ENCODE results near the gene REP15.
"Not testable (repeated sequence)": the region's sequence is repeated elsewhere in the genome, so short reads cannot be mapped to it uniquely, and the experiment has no call there.

Gene REP15

DNA sequence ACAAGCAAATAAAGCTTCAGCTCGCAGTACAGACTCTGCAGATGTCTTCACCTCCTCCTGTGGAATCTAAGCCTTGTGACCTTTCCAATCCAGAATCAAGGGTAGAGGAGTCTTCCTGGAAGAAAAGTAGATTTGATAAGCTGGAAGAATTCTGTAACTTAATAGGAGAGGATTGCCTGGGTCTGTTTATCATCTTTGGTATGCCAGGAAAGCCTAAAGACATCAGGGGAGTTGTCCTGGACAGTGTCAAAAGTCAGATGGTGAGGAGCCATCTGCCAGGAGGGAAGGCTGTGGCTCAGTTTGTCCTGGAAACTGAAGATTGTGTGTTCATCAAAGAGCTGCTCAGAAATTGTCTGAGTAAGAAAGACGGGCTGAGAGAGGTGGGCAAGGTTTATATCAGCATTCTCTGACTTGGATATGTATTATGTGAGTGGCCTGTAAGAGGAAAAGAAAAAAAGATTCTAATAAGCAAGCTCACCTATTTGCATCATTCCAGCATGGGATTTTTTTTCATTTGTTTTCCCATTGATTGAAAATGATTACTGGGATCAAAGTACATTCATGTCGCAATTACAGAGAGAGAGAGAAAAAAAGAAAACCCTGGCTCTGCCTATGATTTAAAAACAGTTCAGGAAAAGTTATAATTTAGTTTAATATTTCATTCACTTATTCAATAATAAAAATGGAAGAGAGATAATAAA lies 767 bp downstream of the REP15 start:
- DNase-seq (ENCODE audit: extremely low read depth in 1 of 2, low read depth in 1 of 2): no peak

DNA sequence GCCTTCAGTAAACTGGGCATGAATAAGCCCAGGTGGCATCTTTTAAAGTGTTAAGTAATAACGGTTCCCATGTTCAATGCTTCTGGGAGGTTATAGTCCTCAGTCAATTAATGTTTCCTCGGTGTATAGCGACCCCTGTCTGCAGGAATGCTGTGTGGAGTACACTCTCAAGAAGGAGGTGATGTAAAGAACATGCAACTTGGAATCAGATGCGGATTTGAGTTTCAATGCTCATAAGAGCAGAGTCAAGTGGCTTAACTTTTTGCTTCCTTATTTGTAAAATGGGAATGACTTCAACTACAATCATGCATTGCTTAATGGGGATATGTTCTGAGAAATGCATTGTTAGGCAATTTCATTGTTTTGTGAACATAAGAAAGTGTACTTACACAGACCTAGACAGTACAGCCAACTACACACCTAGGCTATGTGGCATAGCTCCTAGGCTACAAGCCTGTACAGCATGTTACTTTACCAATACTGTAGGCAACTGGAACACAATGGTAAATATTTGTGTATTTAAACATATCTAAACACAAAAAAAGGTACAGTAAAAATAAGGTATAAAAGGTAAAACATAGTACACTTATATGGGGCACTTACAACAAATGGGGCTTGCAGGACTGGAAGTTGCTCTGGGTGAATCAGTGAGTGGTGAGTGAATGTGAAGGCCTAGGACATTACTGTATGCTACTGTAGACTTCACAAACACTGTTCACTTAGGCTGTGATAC lies 7.6 kb downstream of the REP15 start:
- DNase-seq (ENCODE audit: extremely low read depth in 1 of 2, low read depth in 1 of 2): peak; percentile 37 to 45

DNA sequence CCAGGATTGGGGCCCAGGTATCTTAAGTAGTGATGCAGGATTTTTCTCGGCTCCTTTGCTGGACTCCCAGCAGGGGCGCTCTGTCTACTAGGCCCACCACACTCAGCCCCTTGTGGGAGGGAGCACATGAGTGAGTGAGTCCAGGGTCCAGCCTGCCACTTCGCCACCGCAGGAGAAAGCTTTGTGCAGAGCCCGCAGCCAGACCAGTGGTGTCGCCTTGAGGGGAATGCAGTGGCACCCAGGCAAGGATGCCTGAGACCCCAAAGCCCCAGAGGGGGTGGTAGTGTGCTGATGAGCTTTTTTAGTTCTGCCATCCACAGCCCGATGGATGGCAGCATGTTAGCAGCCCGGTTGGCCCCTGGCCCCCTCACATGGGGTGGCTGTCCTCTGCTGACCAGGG lies 9.0 kb downstream of the REP15 start:
- no peak for DNase-seq (ENCODE audit: extremely low read depth in 1 of 2, low read depth in 1 of 2)

DNA sequence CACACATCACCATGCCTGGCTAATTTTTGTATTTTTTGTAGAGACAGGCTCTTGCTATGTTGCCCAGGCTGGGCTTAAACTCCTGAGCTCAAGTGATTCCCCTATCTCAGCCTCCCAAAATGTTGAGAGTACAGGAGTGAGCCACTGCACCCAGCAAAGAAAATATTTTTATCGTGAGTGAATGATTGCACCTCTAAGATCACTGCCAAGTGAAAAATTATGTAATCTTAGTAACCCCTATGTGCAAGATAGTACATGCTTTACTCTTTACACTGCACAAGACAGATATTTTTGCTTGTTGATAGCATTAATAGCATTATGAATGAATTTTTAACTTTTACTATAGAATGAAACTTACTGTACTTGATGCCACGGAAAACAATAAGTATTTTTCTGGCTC lies 11.0 kb downstream of the REP15 start:
- no peak for DNase-seq (ENCODE audit: extremely low read depth in 1 of 2, low read depth in 1 of 2)

DNA sequence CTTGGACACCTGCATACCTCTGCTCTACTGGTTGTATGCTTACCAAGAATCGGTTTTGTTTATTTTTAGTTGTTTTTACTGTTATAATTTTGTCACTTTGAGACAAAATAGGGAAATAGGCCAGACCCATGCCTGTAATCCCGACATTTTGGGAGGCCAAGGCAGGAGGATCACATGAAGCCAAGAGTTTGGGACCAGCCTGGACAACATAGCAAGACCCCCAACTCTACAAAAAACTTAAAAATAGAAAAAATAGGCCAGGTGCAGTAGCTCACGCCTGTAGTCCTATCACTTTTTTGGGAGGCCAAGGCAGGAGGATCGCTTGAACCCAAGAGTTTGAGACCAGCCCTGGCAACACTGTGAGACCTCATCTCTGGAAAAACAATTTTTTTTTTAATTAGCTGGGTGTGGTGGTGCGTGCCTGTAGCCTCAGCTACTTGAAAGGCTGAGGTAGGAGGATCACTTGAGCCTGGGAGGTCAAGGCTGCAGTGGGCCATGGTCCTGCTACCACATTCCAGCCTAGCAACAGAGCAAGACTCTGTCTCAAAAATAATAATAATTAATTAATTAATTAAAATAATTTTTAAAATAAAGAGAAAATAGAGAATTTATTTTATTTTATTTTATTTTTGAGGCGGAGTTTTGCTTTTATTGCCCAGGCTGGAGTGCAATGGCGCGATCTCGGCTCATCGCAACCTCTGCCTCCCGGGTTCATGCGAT lies 13.1 kb downstream of the REP15 start:
- DNase-seq (ENCODE audit: extremely low read depth in 1 of 2, low read depth in 1 of 2): no peak

DNA sequence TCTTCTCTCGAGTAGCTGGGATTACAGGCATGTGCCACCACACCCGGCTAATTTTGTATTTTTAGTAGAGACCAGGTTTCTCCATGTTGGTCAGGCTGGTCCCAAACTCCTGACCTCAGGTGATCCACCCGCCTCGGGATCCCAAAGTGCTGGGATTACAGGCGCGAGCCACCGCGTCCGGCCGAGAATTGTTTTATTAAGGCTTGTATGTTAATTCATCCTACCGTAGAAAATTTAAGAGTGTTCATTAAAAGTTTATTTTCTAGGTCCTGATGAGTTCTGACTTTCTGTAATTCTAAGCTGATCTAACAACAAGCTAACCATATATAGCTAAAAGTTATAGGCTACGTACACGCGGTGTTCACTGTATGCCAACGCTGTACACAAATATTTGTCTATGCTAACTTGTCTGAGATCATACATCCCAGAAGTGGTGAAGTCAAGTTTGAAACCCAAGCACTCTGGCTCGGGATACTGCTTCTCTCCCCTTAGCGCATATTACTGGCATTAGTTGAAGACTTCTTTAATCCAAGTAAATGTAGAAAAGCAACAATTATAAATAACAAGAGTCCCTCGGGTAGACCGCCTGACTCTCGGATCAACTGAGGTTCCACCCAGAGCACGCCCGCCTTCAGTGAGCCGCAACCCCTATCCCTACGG lies 13.8 kb downstream of the REP15 start:
- DNase-seq (ENCODE audit: extremely low read depth in 1 of 2, low read depth in 1 of 2): no peak

DNA sequence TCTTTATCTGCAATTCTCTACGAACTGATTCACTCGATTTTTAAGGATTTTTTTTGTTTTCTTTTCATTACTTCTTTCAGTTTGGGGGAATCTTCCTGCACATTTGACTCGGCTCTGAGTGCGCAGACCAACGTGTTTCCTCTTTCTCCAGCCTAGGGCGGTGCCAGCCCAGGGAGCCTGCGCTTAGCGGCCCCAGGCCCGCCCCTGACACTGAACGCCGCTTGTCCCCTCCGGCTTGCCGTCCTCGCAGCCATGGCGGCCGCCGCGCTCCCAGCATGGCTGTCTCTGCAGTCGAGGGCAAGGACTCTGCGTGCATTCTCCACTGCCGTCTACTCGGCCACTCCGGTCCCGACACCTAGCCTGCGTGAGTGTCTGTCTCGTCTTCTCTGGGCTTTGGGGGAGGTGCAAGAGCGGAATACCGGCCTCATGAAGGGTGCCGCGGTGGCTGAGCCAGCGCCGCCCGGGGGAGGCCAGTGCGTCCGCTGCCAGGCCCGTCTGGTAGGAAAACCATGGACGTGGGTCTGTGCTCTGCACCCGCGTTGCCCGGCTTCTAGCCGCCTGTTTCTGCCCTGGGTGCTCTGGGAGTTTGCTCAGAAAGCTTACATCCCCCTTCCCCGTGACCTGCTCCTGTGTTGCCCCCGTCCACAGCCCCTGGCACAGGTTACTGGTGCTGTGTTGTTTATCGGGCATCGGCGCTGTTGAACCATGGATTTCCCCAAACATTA lies 14.5 kb downstream of the REP15 start, which contains the start of gene MRPS35:
Gene MRPS35 (plus strand): TSS at position 241 of the 725 bp plus-strand sequence. CDS start 12 bp downstream, at position 253.
- DNase-seq (ENCODE audit: extremely low read depth in 1 of 2, low read depth in 1 of 2): peak; percentile 74 to 85

DNA sequence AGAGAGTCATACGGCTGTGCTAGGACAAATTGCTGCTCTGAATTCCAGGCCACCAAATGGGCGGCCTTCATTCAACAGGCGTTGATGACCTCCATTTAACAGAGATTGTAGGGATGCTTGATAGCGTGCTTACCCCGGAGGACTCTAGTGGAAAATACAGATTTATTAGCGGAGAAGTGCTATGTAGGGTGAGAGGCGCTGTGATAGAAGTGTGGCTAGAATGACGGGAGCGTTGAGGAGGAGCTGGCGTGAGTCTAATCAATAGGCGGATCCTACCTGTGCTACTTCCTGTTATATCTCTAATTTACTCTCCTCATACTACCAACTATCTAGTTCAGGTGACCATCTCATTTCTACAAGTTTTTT lies 15.1 kb downstream of the REP15 start:
- DNase-seq (ENCODE audit: extremely low read depth in 1 of 2, low read depth in 1 of 2): no peak

DNA sequence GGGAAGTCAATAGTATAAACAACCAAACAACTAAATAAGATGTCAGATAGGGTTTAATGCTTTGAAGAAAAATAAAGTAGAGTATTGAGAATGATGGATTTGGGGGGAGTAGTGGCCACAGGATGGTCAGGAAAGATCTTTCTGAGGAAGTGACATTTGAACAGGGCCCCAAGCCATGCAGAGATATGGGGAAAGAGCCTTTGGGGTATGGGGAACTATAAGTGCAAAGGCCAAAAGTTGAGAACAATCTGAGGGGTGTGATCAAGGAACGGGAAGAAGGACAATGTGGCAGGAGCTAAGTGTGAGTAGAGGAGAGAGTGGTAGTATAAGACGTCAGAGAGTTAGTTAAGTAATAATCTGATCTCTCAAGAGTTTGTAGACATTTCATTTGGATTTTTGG lies 15.7 kb downstream of the REP15 start:
- DNase-seq (ENCODE audit: extremely low read depth in 1 of 2, low read depth in 1 of 2): no peak

DNA sequence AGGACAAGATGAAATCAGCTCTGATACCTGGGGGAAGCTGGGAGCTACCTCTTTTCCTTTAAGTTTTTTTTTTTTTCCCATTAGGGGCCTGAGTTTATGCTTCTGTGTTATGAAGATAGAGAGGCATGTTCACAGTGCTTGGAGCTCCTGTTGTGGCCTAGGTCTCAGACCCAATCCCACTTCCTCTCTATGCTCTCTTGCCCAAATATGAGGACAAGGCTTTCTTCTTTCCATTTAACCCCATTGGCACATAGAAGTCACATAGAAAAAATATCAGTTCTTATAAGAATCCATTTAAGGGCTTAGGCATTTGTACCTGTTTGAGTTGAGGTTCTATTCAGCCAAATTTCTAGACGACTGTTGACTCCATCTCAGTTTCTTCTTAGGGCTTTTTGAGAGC lies 27.0 kb downstream of the REP15 start:
- no peak for DNase-seq (ENCODE audit: extremely low read depth in 1 of 2, low read depth in 1 of 2)

DNA sequence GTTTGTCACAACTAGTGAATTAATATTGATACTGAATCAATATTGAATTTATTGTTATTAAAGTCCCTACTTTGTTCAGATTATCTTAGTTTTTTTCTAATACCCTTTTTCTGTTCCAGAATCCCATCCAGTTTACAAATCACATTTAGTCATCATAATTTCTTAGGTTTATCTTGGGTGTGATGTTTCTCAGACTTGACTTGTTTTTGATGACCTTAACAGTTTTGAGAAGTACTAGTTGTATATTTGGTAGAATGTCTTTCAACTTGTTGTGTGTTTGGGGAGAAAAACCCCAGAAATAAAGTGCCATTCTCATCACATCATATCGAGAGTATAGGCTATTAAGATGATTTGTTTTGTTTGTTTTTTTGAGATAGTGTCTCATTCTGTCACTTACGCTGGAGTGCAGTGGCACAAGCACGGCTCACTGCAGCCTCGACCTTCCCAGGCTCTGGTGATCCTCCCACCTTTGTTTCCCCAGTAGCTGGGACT lies 33.9 kb downstream of the REP15 start:
- DNase-seq (ENCODE audit: extremely low read depth in 1 of 2, low read depth in 1 of 2): no peak

DNA sequence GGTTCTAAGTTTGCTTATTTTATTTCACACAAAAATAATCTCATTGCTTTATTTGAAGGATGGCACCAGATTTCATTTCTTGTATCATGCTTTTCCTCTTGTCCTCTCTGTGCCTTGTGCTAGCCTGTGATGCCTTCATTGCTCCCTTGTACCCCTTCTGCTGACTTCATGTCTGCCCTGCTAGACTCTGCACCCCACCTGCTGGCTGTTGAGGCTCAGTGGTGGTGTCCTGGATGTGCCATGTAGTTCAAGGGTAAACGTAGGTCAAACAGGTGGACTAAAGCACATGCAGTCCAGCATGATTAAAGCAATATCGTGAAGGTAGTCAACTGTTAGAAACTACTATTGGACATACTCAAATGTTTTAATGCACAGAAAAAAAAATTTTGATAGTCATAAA lies 36.0 kb downstream of the REP15 start:
- DNase-seq (ENCODE audit: extremely low read depth in 1 of 2, low read depth in 1 of 2): no peak

DNA sequence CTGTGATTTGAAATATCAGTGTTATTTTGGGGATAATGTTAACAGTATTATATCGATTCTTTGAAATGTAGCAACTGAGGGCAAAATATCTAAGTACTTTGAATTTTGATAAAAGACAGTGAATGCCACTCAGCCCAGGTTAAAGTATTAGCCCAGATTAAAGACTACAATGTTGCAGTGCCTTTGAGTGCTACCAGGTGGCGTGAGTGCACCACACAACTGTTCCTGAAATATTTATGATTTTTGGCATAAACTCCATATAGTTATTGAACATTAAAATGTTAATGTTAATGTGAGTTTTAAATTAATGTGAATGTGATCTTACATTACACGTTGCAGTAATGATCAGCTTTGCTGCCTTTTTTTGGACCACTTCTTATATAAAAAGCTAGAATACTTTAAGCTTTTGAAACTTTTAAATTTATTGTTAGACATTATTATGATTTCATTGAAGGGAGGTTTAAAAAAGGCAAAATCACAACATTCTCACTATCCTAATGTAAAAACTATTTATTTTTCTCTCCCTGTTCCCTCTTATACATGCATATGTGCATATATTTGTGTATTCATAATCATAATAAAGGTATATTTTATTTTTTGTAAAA lies 36.9 kb downstream of the REP15 start:
- peak in 1 of 2 donors; percentile 15 for DNase-seq (ENCODE audit: extremely low read depth in 1 of 2, low read depth in 1 of 2)

DNA sequence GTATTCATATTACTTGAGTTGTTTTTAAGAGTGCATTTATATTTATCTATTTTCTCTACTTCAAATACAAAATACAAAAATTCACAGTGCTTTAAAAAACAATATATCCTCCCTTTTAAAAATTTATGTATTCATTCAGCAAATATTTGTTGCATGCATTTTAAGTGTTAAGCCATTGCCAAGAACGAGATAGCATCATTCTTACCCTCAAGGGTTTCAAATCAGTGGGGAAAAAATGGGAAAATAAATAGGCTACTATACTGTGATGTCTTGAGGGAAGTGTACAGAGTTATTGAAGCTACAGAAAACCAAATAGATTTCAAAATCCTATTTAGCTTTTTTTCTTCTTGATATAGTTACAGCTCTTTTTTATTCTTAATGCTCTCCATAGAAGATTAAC lies 37.5 kb downstream of the REP15 start:
- no peak for DNase-seq (ENCODE audit: extremely low read depth in 1 of 2, low read depth in 1 of 2)

DNA sequence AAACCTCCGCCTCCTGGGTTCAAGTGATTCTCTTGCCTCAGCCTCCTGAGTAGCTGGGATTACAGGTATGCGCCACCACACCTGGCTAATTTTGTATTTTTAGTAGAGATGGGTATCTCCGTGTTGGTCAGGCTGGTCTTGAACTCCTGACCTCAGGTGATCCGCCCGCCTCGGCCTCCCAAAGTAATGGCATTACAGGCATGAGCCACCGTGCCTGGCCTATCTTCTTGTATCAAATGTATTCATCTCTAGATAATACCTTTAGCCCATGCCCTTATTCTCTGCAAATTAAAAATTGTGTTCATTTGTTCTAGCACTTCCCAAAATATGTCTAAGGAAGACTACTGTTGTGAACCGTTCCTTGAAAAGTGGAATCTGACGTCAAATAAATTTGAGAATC lies 38.1 kb downstream of the REP15 start:
- not testable (repeated sequence) for DNase-seq (ENCODE audit: extremely low read depth in 1 of 2, low read depth in 1 of 2)

DNA sequence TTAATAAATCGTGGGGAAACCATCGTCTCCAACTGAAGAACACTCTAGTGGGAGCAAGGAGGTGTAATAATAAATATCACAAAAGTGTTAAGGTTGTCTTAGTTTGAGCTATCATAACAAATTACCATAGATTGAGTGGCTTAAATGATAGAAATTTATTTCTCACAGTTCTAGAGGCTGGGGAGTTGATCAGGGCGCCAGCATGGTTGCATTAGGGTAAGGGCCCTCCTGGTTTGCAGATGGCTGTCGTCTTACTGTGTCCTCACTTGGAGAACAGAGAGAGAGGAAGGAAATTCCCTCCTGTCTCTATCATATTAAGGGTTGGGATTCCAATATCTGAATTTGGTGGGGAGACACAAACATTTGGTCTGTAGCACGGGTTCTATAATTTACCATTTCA lies 47.4 kb downstream of the REP15 start:
- DNase-seq (ENCODE audit: extremely low read depth in 1 of 2, low read depth in 1 of 2): no peak

DNA sequence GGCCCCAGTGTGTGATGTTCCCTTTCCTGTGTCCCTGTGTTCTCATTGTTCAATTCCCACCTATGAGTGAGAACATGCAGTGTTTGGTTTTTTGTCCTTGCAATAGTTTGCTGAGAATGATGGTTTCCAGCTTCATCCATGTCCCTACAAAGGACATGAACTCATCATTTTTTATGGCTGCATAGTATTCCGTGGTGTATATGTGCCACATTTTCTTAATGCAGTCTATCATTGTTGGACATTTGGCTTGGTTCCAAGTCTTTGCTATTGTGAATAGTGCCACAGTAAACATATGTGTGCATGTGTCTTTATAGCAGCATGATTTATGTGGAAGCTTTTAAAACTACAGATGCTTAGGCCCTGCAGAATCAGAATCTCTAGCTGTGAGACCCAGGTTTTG lies 49.5 kb downstream of the REP15 start:
- not testable (repeated sequence) for DNase-seq (ENCODE audit: extremely low read depth in 1 of 2, low read depth in 1 of 2)

All from activated CD8-positive, alpha-beta memory T cell treated with anti-CD3 and anti-CD28 coated beads for 1 hour (primary cell).